Measurements from ENCODE around the gene NTRK3.

DNA sequence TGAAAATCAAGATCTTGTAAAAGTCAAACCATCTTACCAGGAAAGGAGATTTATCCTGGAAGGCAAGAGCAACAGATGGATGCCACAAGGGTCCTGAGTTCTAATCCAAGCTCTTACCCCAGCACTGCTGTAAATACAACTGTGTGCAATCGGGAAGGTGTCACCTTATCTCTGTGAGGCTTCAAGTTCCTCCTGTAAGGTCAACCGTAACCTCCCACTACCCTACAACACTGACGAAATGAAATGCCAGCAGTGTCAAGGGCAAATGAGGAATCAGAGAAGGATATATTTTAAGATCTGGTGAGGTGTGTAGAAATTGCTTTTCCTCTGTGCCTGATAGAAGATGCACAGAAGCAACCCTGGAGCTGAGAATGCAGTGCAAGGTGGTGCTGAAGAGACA lies 207.8 kb downstream of the NTRK3 start:
- TF ChIP-seq EZH2 (IDR thresholded peaks at IDR 0.05) (no peak), POLR2AphosphoS5 (IDR thresholded peaks at IDR 0.05; ENCODE audit: borderline replicate concordance, low read depth, low read length) (no peak), FOXP2 (optimal IDR thresholded peaks at IDR 0.05; ENCODE audit: control extremely low read depth, extremely low read length, insufficient read depth) (no peak)

All from SK-N-MC (cell line).